GM23248 (cell line): ENCODE data around the gene ANLN.

Experiments used
- EZH2 ChIP-seq: fragments of 200-600 bp; sonication (generic); IDR thresholded peaks from 2 replicates; pipeline ENCODE4 v1.6.1; 2018; ENCODE audit warnings: antibody characterized with exemption, mild to moderate bottlenecking; ENCODE audit not compliant: insufficient read depth, poor library complexity, severe bottlenecking
- EZH2phosphoT487 ChIP-seq: fragments of 200-600 bp; sonication (generic); IDR thresholded peaks from 2 replicates; pipeline ENCODE4 v1.6.1; 2018; ENCODE audit warnings: antibody characterized with exemption, moderate library complexity, mild to moderate bottlenecking, low read depth; ENCODE audit not compliant: insufficient read depth

- TF ChIP-seq EZH2 (no peak), EZH2phosphoT487 (no peak)
These were observed 8.6 kb upstream of the ANLN start for GRCh38 chr7:36381056-36381455.
